ENCODE results near the gene UBE2D2. TPM values are rescaled to one million over a fixed set of nuclear protein-coding genes. Genes with fewer than 3 reads are reported as not detected.

Gene UBE2D2
- total and polyA plus RNA-seq, 2 of the 13 experiments (the other 11 are each of a cell fraction or from before 2014, with no cell fraction given) = 79.1 to 109 TPM

GRCh38 chr5:139517683-139518564 lies 43.2 kb upstream of the UBE2D2 start (continued):
- TF ChIP-seq ZNF567 (CRISPR knock-in tag; IDR thresholded peaks at IDR 0.05; ENCODE audit: borderline replicate concordance) (0 out of 2 replicates have a peak, but pooled peaks have one; percentile 36), ZNF816 (CRISPR knock-in tag; IDR thresholded peaks at IDR 0.05; ENCODE audit: borderline replicate concordance) (peak; percentile 65; the same call in 1 of the 2 replicates), SRSF4 (IDR thresholded peaks at IDR 0.05; ENCODE audit: low read depth, low read length, poor library complexity, severe bottlenecking) (no peak), SKIL (CRISPR knock-in tag; IDR thresholded peaks at IDR 0.05; ENCODE audit: borderline replicate concordance) (peak; percentile 81), ZNF383 (CRISPR knock-in tag; IDR thresholded peaks at IDR 0.05; ENCODE audit: borderline replicate concordance) (no peak), NFRKB (IDR thresholded peaks at IDR 0.05) (no peak), EP300 (IDR thresholded peaks at IDR 0.05; ENCODE audit: low read depth in 2 of 2, low read length in 2 of 2) (no peak), EP300 (CRISPR knock-in tag; IDR thresholded peaks at IDR 0.05; ENCODE audit: borderline replicate concordance) (no peak), MAFK (conservative IDR thresholded peaks at IDR 0.05 in 1 of 2, IDR thresholded peaks at IDR 0.05 in 1 of 2; ENCODE audit: low read length in 2 of 2) (no peak), ZNF572 (CRISPR knock-in tag; IDR thresholded peaks at IDR 0.05) (0 out of 2 replicates have a peak, but pooled peaks have one; percentile 31), ZKSCAN5 (CRISPR knock-in tag; IDR thresholded peaks at IDR 0.05) (0 out of 2 replicates have a peak, but pooled peaks have one; percentile 53), CREB3 (CRISPR knock-in tag; IDR thresholded peaks at IDR 0.05) (0 out of 2 replicates have a peak, but pooled peaks have one; percentile 67), RXRA (CRISPR knock-in tag; IDR thresholded peaks at IDR 0.05) (peak; percentile 87), FOSL1 (CRISPR knock-in tag; IDR thresholded peaks at IDR 0.05; ENCODE audit: borderline replicate concordance) (no peak), TAF15 (IDR thresholded peaks at IDR 0.05; ENCODE audit: low read depth, low read length, poor library complexity, severe bottlenecking) (peak; percentile 83), KLF16 (CRISPR knock-in tag; IDR thresholded peaks at IDR 0.05) (peak in 1 of 2 experiments; percentile 97; a peak in 2 of 4 replicates), ZSCAN30 (CRISPR knock-in tag; IDR thresholded peaks at IDR 0.05) (no peak), ZNF841 (CRISPR knock-in tag; IDR thresholded peaks at IDR 0.05; ENCODE audit: borderline replicate concordance) (no peak), BRCA1 (CRISPR knock-in tag; IDR thresholded peaks at IDR 0.05) (0 out of 2 replicates have a peak, but pooled peaks have one; percentile 58), ZNF891 (CRISPR knock-in tag; IDR thresholded peaks at IDR 0.05) (peak; percentile 69; the same call in 1 of the 2 replicates)
- TF ChIP-seq, protein P1, sequence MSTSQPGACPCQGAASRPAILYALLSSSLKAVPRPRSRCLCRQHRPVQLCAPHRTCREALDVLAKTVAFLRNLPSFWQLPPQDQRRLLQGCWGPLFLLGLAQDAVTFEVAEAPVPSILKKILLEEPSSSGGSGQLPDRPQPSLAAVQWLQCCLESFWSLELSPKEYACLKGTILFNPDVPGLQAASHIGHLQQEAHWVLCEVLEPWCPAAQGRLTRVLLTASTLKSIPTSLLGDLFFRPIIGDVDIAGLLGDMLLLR (CRISPR knock-in tag; IDR thresholded peaks at IDR 0.05) = peak; percentile 89
- TF ChIP-seq, protein P2, sequence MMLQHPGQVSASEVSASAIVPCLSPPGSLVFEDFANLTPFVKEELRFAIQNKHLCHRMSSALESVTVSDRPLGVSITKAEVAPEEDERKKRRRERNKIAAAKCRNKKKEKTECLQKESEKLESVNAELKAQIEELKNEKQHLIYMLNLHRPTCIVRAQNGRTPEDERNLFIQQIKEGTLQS (CRISPR knock-in tag; IDR thresholded peaks at IDR 0.05) = peak; percentile 92
